ENCODE results near the gene PTPRZ1.

- no peak for TF ChIP-seq EZH2phosphoT487 (conservative IDR thresholded peaks at IDR 0.05; ENCODE audit: low read length)
- TF ChIP-seq CTCF (IDR thresholded peaks at IDR 0.05; ENCODE audit: insufficient read depth, low read length, poor library complexity, severe bottlenecking) = no peak
Measured at GRCh38 chr7:121924269-121925186, 51.6 kb downstream of the PTPRZ1 start.

All from SU-DHL-6 (cell line).